Measurements from ENCODE around the gene CRY1.
"Not testable (repeated sequence)": the region's sequence is repeated elsewhere in the genome, so short reads cannot be mapped to it uniquely, and the experiment has no call there.

Gene CRY1

GRCh38 chr12:107012736-107013425 is 80.5 kb downstream of the CRY1 start:
- H3K4me3 ChIP-seq (ENCODE audit: low read depth, low read length), result no peak overlapping the region
- no peak for DNase-seq (ENCODE audit: low read depth)
- no peak for TF ChIP-seq CTCF (conservative IDR thresholded peaks at IDR 0.05; ENCODE audit: low read depth, low read length)

- TF ChIP-seq CTCF (conservative IDR thresholded peaks at IDR 0.05; ENCODE audit: low read depth, low read length), result no peak
- DNase-seq (ENCODE audit: low read depth), result no peak
- H3K4me3 ChIP-seq (ENCODE audit: low read depth, low read length), result no peak overlapping the region
Measured at GRCh38 chr12:107011519-107011918, 81.8 kb downstream of the CRY1 start.

- no peak overlapping the region for H3K4me3 ChIP-seq (ENCODE audit: low read depth, low read length)
- no peak for DNase-seq (ENCODE audit: low read depth)
- TF ChIP-seq CTCF (conservative IDR thresholded peaks at IDR 0.05; ENCODE audit: low read depth, low read length), result no peak
Measured at GRCh38 chr12:107007411-107007810, 85.9 kb downstream of the CRY1 start.

GRCh38 chr12:107002665-107003064 is 90.7 kb downstream of the CRY1 start:
- not testable (repeated sequence) for H3K4me3 ChIP-seq (ENCODE audit: low read depth, low read length); DNase-seq (ENCODE audit: low read depth)

- DNase-seq (ENCODE audit: low read depth), result no peak
- H3K4me3 ChIP-seq (ENCODE audit: low read depth, low read length), result no peak overlapping the region
- TF ChIP-seq CTCF (conservative IDR thresholded peaks at IDR 0.05; ENCODE audit: low read depth, low read length), result no peak
Measured at GRCh38 chr12:106999446-106999845, 93.9 kb downstream of the CRY1 start.

GRCh38 chr12:106997916-106998315 is 95.4 kb downstream of the CRY1 start:
- no peak for TF ChIP-seq CTCF (conservative IDR thresholded peaks at IDR 0.05; ENCODE audit: low read depth, low read length)
- no peak overlapping the region for H3K4me3 ChIP-seq (ENCODE audit: low read depth, low read length)
- DNase-seq (ENCODE audit: low read depth), result no peak

- H3K4me3 ChIP-seq (ENCODE audit: low read depth, low read length); DNase-seq (ENCODE audit: low read depth): not testable (repeated sequence)
Measured at GRCh38 chr12:106996102-106996501, 97.2 kb downstream of the CRY1 start.

- no peak overlapping the region for H3K4me3 ChIP-seq (ENCODE audit: low read depth, low read length)
- no peak for TF ChIP-seq CTCF (conservative IDR thresholded peaks at IDR 0.05; ENCODE audit: low read depth, low read length)
- DNase-seq (ENCODE audit: low read depth), result peak; percentile 81
Measured at GRCh38 chr12:106994579-106995220, 98.6 kb downstream of the CRY1 start.
